ENCODE measurements around the gene ATP2C2.

Gene ATP2C2

DNA sequence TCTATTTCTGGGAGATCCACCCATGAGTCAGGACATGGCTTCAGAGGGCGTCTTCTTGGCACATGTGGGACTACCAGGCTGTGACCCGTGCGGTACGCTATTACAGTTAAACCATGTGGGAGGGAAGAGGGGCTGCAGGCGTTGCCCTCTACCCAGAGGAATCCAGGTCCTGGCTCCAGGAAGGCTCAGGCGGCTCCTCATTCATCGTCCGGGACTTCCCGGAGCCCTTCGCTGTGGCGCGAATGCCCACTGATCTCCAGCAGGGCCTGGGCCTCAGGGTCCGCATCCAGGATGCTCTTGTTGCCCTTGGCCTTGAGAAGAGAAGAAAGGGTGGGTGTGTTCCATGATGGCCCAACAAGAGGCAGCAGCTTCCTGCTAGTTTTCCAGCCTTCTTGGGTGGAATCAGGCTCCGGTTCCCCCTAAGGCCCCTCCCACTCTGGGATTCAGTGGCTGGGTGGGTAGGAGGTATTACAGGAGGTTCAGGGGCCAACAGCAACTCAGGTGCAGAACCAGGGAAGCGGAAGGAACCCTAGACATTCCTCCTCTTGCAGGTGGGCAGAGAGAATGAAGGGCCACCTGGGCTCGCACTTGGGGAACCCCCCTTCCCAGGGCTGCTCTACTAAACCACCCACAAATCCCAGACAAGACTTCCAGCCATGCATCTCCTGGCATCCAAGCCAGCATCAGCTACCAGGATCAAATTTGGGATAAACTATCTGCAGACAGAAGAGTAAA, 111.5 kb downstream of the ATP2C2 start:
- TF ChIP-seq CTCF (IDR thresholded peaks at IDR 0.05; ENCODE audit: low read depth, low read length), result no peak
- TF ChIP-seq POLR2A (IDR thresholded peaks at IDR 0.05; ENCODE audit: extremely low read depth, insufficient read length), result no peak
- no peak for TF ChIP-seq MAX (IDR thresholded peaks at IDR 0.05; ENCODE audit: low read depth, low read length)
- no peak for TF ChIP-seq MYC (IDR thresholded peaks at IDR 0.05; ENCODE audit: low read depth, low read length)
- no peak for DNase-seq (ENCODE audit: low read depth)

DNA sequence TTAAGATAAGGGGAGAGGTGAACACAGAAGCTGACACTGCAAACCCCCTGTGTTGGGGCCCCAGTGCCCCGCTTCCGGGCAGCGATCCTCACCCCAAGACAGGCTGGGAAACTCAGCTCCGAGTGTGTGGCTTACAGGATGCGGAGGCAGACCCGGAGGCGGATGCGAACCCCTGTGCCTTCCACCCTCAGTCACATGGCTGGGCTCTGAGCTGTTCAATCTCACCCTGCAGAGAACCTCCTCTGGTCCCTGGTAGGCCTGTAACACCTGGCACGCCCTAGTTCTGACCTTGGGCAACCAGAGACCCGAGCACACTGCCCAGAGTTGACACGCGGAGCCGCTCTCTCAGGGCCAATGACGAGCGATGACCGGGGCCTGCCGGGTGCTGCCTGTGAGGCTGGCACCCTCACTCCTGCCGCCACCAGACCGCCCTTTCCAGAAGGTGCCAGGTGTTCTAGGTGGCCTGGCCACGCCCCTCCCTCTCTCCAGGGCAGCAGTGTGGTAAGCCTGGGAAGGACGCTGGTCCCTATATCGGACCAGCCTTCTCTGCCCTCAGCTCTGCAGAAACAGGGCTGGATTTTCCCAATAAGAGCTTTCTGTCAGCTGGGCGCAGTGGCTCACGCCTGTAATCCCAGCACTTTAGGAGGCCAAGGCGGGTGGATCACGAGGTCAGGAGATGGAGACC, 112.9 kb downstream of the ATP2C2 start:
- no peak overlapping the region for H3K4me3 ChIP-seq (ENCODE audit: low read depth, low read length)
- TF ChIP-seq POLR2A (IDR thresholded peaks at IDR 0.05; ENCODE audit: extremely low read depth, insufficient read length) (no peak), MYC (IDR thresholded peaks at IDR 0.05; ENCODE audit: low read depth, low read length) (no peak), CTCF (IDR thresholded peaks at IDR 0.05; ENCODE audit: low read depth, low read length) (no peak), MAX (IDR thresholded peaks at IDR 0.05; ENCODE audit: low read depth, low read length) (no peak)
- no peak for DNase-seq (ENCODE audit: low read depth)

More for the DNA sequence above, 111.5 kb downstream of the ATP2C2 start:
- no peak overlapping the region for H3K4me3 ChIP-seq (ENCODE audit: low read depth, low read length)

DNA sequence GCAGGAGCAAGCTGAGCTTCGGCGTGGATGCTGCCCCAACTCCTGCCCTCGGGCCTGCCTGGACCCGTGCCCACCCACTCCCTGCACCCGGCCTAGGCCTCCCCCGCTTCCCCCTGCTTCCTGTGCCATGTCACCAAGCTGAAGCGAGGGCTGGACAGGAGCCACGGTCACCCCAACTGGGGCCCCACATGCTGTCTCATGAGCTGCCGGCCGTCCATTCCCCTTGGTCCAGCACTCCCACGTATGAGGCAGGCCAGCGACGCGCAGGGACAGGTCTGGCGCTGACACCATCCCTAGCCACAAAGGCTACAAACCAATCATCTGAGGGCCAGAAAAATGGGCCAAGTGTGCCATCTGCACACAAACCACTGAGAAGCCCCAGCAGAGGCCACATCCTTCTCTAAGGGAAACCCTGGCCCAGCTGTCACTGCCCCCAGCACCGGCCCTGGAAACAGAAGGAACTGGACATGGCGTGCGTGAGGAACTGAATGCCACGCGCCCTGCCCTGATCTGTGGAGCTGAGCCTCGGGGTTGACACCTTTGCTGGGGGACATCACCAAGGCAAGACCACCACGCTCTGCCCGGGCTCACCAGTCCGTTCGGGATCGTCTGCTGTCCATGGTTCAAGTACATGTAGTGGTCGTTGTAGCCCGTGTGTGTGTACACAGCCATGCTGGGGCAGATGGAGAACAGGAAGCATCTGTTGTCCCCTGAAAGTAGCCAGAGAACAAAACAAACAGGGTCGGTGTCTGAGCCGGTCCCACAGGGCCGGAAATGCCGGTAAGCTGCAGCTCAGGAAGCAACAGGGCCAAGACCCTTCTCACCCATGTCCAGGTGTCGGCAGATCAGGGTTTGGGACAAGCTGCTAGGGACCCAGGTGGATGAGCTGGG, 113.9 kb downstream of the ATP2C2 start:
- no peak for DNase-seq (ENCODE audit: low read depth)
- no peak for TF ChIP-seq MYC (IDR thresholded peaks at IDR 0.05; ENCODE audit: low read depth, low read length)
- TF ChIP-seq POLR2A (IDR thresholded peaks at IDR 0.05; ENCODE audit: extremely low read depth, insufficient read length), result no peak
- no peak for TF ChIP-seq MAX (IDR thresholded peaks at IDR 0.05; ENCODE audit: low read depth, low read length)
- no peak for TF ChIP-seq CTCF (IDR thresholded peaks at IDR 0.05; ENCODE audit: low read depth, low read length)
- H3K4me3 ChIP-seq (ENCODE audit: low read depth, low read length), result no peak overlapping the region

GRCh38 chr16:84482951-84483881, 114.9 kb downstream of the ATP2C2 start:
- TF ChIP-seq POLR2A (IDR thresholded peaks at IDR 0.05; ENCODE audit: extremely low read depth, insufficient read length), result no peak
- no peak for TF ChIP-seq MAX (IDR thresholded peaks at IDR 0.05; ENCODE audit: low read depth, low read length)
- no peak for TF ChIP-seq CTCF (IDR thresholded peaks at IDR 0.05; ENCODE audit: low read depth, low read length)
- TF ChIP-seq MYC (IDR thresholded peaks at IDR 0.05; ENCODE audit: low read depth, low read length), result no peak
- DNase-seq (ENCODE audit: low read depth), result no peak
- H3K4me3 ChIP-seq (ENCODE audit: low read depth, low read length), result no peak overlapping the region
